PC-9 (cell line): ENCODE results near the gene SCNN1B.

ENCODE experiments used
- EZH2 ChIP-seq: fragments of 200-600 bp; sonication (generic); IDR thresholded peaks from 2 replicates; pipeline ENCODE4 v1.8.0; 2017; ENCODE audit warnings: antibody characterized with exemption, low read depth
- TF ChIP-seq, protein P1 (sequence below): fragments of 200-600 bp; sonication (generic); conservative IDR thresholded peaks from 2 replicates; pipeline ENCODE4 v1.6.1; 2017; ENCODE audit warnings: mixed run types, antibody characterized with exemption, mild to moderate bottlenecking, moderate library complexity

- TF ChIP-seq EZH2 = no peak
- TF ChIP-seq, protein P1, sequence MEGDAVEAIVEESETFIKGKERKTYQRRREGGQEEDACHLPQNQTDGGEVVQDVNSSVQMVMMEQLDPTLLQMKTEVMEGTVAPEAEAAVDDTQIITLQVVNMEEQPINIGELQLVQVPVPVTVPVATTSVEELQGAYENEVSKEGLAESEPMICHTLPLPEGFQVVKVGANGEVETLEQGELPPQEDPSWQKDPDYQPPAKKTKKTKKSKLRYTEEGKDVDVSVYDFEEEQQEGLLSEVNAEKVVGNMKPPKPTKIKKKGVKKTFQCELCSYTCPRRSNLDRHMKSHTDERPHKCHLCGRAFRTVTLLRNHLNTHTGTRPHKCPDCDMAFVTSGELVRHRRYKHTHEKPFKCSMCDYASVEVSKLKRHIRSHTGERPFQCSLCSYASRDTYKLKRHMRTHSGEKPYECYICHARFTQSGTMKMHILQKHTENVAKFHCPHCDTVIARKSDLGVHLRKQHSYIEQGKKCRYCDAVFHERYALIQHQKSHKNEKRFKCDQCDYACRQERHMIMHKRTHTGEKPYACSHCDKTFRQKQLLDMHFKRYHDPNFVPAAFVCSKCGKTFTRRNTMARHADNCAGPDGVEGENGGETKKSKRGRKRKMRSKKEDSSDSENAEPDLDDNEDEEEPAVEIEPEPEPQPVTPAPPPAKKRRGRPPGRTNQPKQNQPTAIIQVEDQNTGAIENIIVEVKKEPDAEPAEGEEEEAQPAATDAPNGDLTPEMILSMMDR = no peak
Measured at GRCh38 chr16:23286131-23286532, 16.0 kb upstream of the SCNN1B start.
